Midbrain (tissue), 1 donor: ENCODE results near the gene ATRNL1.
"Not testable (repeated sequence)": the region's sequence is repeated elsewhere in the genome, so short reads cannot be mapped to it uniquely, and the experiment has no call there.

Source experiments
- DNase-seq: peaks from one replicate; lab custom pipeline; 2025; lab: John Stamatoyannopoulos, UW

ATRNL1 gene

GRCh38 chr10:115747811-115748210 lies 654.6 kb downstream of the ATRNL1 start:
- no peak for DNase-seq

GRCh38 chr10:115758488-115758887 lies 665.3 kb downstream of the ATRNL1 start:
- DNase-seq: not testable (repeated sequence)

- DNase-seq: no peak
These were observed 667.0 kb downstream of the ATRNL1 start for GRCh38 chr10:115760131-115760530.

- DNase-seq: no peak
These were observed 668.0 kb downstream of the ATRNL1 start for GRCh38 chr10:115761166-115761565.

GRCh38 chr10:115762029-115762428 lies 668.9 kb downstream of the ATRNL1 start:
- no peak for DNase-seq

- DNase-seq: no peak
These were observed 678.6 kb downstream of the ATRNL1 start for GRCh38 chr10:115771755-115772154.

GRCh38 chr10:115772606-115773005 lies 679.4 kb downstream of the ATRNL1 start:
- no peak for DNase-seq

- DNase-seq: no peak
These were observed 680.7 kb downstream of the ATRNL1 start for GRCh38 chr10:115773832-115774231.

- DNase-seq: no peak
These were observed 681.6 kb downstream of the ATRNL1 start for GRCh38 chr10:115774721-115775120.

- DNase-seq: no peak
These were observed 684.5 kb downstream of the ATRNL1 start for GRCh38 chr10:115777646-115778045.

GRCh38 chr10:115790220-115790619 lies 697.1 kb downstream of the ATRNL1 start:
- no peak for DNase-seq

- no peak for DNase-seq
These were observed 702.8 kb downstream of the ATRNL1 start for GRCh38 chr10:115795964-115796363.

GRCh38 chr10:115801457-115801856 lies 708.3 kb downstream of the ATRNL1 start:
- DNase-seq: no peak

GRCh38 chr10:115801992-115802391 lies 708.8 kb downstream of the ATRNL1 start:
- no peak for DNase-seq

GRCh38 chr10:115802911-115803310 lies 709.7 kb downstream of the ATRNL1 start:
- DNase-seq: no peak

GRCh38 chr10:115814542-115814941 lies 721.4 kb downstream of the ATRNL1 start:
- DNase-seq: no peak

GRCh38 chr10:115818012-115818411 lies 724.8 kb downstream of the ATRNL1 start:
- DNase-seq: no peak

GRCh38 chr10:115826396-115826795 lies 733.2 kb downstream of the ATRNL1 start:
- DNase-seq: no peak

- DNase-seq: no peak
These were observed 734.3 kb downstream of the ATRNL1 start for GRCh38 chr10:115827231-115828009.

- DNase-seq: not testable (repeated sequence)
These were observed 735.0 kb downstream of the ATRNL1 start for GRCh38 chr10:115828182-115828581.

GRCh38 chr10:115829521-115830205 lies 736.5 kb downstream of the ATRNL1 start:
- no peak for DNase-seq

- no peak for DNase-seq
These were observed 737.3 kb downstream of the ATRNL1 start for GRCh38 chr10:115830265-115830970.

GRCh38 chr10:115831016-115831415 lies 737.9 kb downstream of the ATRNL1 start:
- no peak for DNase-seq
